H1 (cell line): ENCODE data around the gene COL11A2. TPM values are rescaled to one million over a fixed set of nuclear protein-coding genes. Genes with fewer than 3 reads are reported as not detected.

Experiments
- EP300 ChIP-seq, 2 experiments: IDR thresholded peaks; 1 replicate in 1 of 2; 2 replicates in 1 of 2; pipeline ENCODE4 v1.6.1; 2011 to 2012; ENCODE audit warnings: low read depth in 2 of 2, low read length in 2 of 2, mild to moderate bottlenecking in 2 of 2, borderline replicate concordance in 1 of 2, inconsistent platforms in 1 of 2, moderate library complexity in 1 of 2
- NANOG ChIP-seq: IDR thresholded peaks from 2 replicates; pipeline ENCODE4 v1.6.1; 2011; ENCODE audit warnings: low read length, low read depth, mild to moderate bottlenecking, inconsistent platforms; ENCODE audit not compliant: insufficient read depth, poor library complexity, severe bottlenecking
- polyA plus RNA-seq, 7 experiments: library from polyadenylated mRNA; depleted of rRNA in 3 of 7; stranded (reverse) in 5 of 7; unstranded in 2 of 7; fragments of >200 nt in 5 of 7; fragments of 200-250 nt in 2 of 7; gene quantifications; 1 replicate in 5 of 7; 2 replicates in 1 of 7; 4 replicates in 1 of 7; pipeline versions ENCODE4 v1.2.1 to v1.2.3, GENCODE V29; 2011 to 2013; ENCODE audit warnings: missing spikeins in 2 of 7, mixed read lengths in 2 of 7
- total RNA-seq: library from RNA; stranded (reverse); fragmentation: NEBNext Ultra II Directional; extraction: Animal tissue kit (Norgen Biotek cat#: 25700); gene quantifications from 2 replicates; pipeline ENCODE4 v1.2.1, GENCODE V29; 2021

COL11A2 gene
- total and polyA plus RNA-seq, 2 of the 8 experiments (the other 6 are each of a cell fraction or from before 2014, with no cell fraction given): 2.8 to 3.8 TPM

DNA sequence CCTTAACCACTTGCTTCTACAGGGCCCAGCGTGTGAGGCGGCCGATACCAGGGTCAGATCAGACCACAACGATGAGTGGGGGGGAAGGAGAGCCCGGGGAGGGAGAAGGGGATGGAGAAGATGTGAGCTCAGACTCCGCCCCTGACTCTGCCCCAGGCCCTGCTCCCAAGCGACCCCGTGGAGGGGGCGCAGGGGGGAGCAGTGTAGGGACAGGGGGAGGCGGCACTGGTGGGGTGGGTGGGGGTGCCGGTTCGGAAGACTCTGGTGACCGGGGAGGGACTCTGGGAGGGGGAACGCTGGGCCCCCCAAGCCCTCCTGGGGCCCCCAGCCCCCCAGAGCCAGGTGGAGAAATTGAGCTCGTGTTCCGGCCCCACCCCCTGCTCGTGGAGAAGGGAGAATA is 18.9 kb upstream of the COL11A2 start (continued):
- TF ChIP-seq EP300 (IDR thresholded peaks at IDR 0.05; ENCODE audit: borderline replicate concordance in 1 of 2, low read depth in 2 of 2, low read length in 2 of 2): no peak
- no peak for TF ChIP-seq NANOG
